Transverse colon (tissue), 4 donors: Measurements from ENCODE around the gene DNAJB1. TPM values are rescaled to one million over a fixed set of nuclear protein-coding genes. Genes with fewer than 3 reads are reported as not detected.

Source experiments
- DNase-seq: peaks from one replicate; pipeline ENCODE4 v3.0.0-alpha.2; 2019
- H3K27ac ChIP-seq, 4 donors: fragments of 200-600 bp; sonication (generic); 2 replicates each; pipeline ENCODE4 v1.5.1; 2016 to 2018; ENCODE audit warnings: inconsistent platforms in 4 of 4
- H3K27me3 ChIP-seq: fragments of 200-600 bp; sonication (generic); 2 replicates; pipeline ENCODE4 v1.5.1; 2017; ENCODE audit warnings: inconsistent platforms
- H3K36me3 ChIP-seq, 4 donors: fragments of 200-600 bp; sonication (generic); 2 replicates each; pipeline ENCODE4 v1.5.1; 2017 to 2019; ENCODE audit warnings: inconsistent platforms in 4 of 4
- H3K4me1 ChIP-seq, 4 donors: fragments of 200-600 bp; sonication (generic); 2 replicates each; pipeline ENCODE4 v1.5.1; 2017 to 2020; ENCODE audit warnings: inconsistent platforms in 4 of 4
- H3K4me3 ChIP-seq, 4 donors: fragments of 200-600 bp; sonication (generic); 1 replicate in 1 of 4; 2 replicates in 3 of 4; pipeline versions ENCODE4 v1.5.1 to v1.6.1; 2017 to 2019; ENCODE audit warnings: inconsistent platforms in 4 of 4
- H3K9me3 ChIP-seq, 2 donors: fragments of 200-600 bp; sonication (generic); 2 replicates each; pipeline ENCODE4 v1.5.1; 2017 to 2019; ENCODE audit warnings: inconsistent platforms in 2 of 2
- CTCF ChIP-seq, 5 experiments: fragments of 200-600 bp in 3 of 5; fragments of 450-650 bp in 2 of 5; sonication (generic) in 3 of 5; IDR thresholded peaks; 1 replicate in 2 of 5; 2 replicates in 3 of 5; pipeline ENCODE4 v1.5.1; 2016 to 2017; ENCODE audit warnings: antibody characterized with exemption in 5 of 5, inconsistent platforms in 3 of 5, mild to moderate bottlenecking in 2 of 5, moderate library complexity in 1 of 5
- EP300 ChIP-seq: sonication (generic); formaldehyde crosslinking; IDR thresholded peaks from one replicate; pipeline ENCODE4 v1.6.1; 2017; ENCODE audit warnings: antibody characterized with exemption, low read depth
- POLR2A ChIP-seq: fragments of 450-650 bp; IDR thresholded peaks from one replicate; pipeline ENCODE4 v1.6.1; 2016; ENCODE audit warnings: antibody characterized with exemption, mild to moderate bottlenecking, moderate library complexity
- POLR2AphosphoS5 ChIP-seq, 3 donors: sonication (generic); formaldehyde crosslinking; IDR thresholded peaks; one replicate each; pipeline ENCODE4 v1.6.1; 2016; ENCODE audit warnings: antibody characterized with exemption in 3 of 3
- WGBS, 2 donors: methylation state at CpG; one replicate each; pipeline ENCODE4 v1.1.5; 2018; ENCODE audit warnings: low coverage in 1 of 2; 5-methylcytosine and 5-hydroxymethylcytosine counted together
- in situ Hi-C, 4 donors: fragments of 200-750 bp; cut with MboI; loops; one replicate each; pipeline versions ENCODE4 v1.15.0 to v1.15.1; 2017; ENCODE audit warnings: low sequenced_read_pairs in 3 of 4, low pct_ligation_motif_present in 1 of 4, low pct_unique_long_range_greater_than_20kb in 1 of 4
- intact Hi-C: fragments of 100-400 bp; cut with DNase I; formaldehyde crosslinking; loops from one replicate; pipeline ENCODE4 v1.15.1; 2023; ENCODE audit warnings: low total_unique reads
- total RNA-seq, 4 donors: library from RNA; depleted of rRNA; stranded (reverse); fragments of >200 nt; gene quantifications; one replicate each; pipeline ENCODE4 v1.1.0, GENCODE V29; 2016

The DNAJB1 gene
- total RNA-seq, result 100 to 1,000 TPM in 2 of 4 donors, 10 to 100 TPM in 2; 20.3 to 111 (median 93.8) TPM

GRCh38 chr19:14517840-14518505 lies at the start of gene DNAJB1:
Gene DNAJB1 (minus strand): TSS chr19:14518397. CDS start chr19:14518349, 48 bp downstream.
- DNase-seq, result peak; percentile 88
- peaks cover 0 to 25% (median 13%) of the 10 kb centered on the region in 4 donors for H3K36me3 ChIP-seq
- H3K27me3 ChIP-seq, result no peaks in the 10 kb centered on the region
- H3K4me1 ChIP-seq, result peaks cover 24 to 65% (median 37%) of the 10 kb centered on the region in 4 donors
- in situ Hi-C loops, result no loop called here
- TF ChIP-seq CTCF (IDR thresholded peaks at IDR 0.05) (peak in 1 of 5 experiments; percentile 13), POLR2AphosphoS5 (IDR thresholded peaks at IDR 0.05) (peak; percentile 97 to 99 (median 98)), EP300 (no peak), POLR2A (peak; percentile 99)
- intact Hi-C loops, result loop anchor here (10.0 kb wide), 1 partner anchor 1363 kb away; the partner anchor contains the start of genes IER2 and STX10
- peak within 1 kb of the TSS; percentile 98 to 100 (median 100) for H3K27ac ChIP-seq
- no peaks in the 10 kb centered on the region for H3K9me3 ChIP-seq
- peak within 1 kb of the TSS; percentile 64 to 99 (median 94) for H3K4me3 ChIP-seq
- 0% methylated on average over 17 of the region's 82 CpGs; no CpG with 5 or more reads in 1 of the 2 donors for WGBS, 2 donors

- peaks cover 12 to 32% (median 22%) of the 10 kb centered on the region in 4 donors for H3K4me1 ChIP-seq
- H3K9me3 ChIP-seq, result no peaks in the 10 kb centered on the region
- intact Hi-C loops, result no loop called here
- H3K4me3 ChIP-seq, result no peak overlapping the region
- in situ Hi-C loops, result loop anchor here in 1 of 4 donors (25.0 kb wide), 1 partner anchor 320 kb away; the partner anchor contains the start of gene OR7A17
- WGBS, 2 donors, result 76 to 79% methylated on average over 5 to 11 of the region's 11 CpGs
- no peak for TF ChIP-seq EP300
- no peak for TF ChIP-seq POLR2A
- no peak for TF ChIP-seq POLR2AphosphoS5 (IDR thresholded peaks at IDR 0.05)
- TF ChIP-seq CTCF (IDR thresholded peaks at IDR 0.05), result no peak
- no peak overlapping the region for H3K27ac ChIP-seq
- no peaks in the 10 kb centered on the region for H3K27me3 ChIP-seq
- H3K36me3 ChIP-seq, result peaks cover 0 to 15% (median 3%) of the 10 kb centered on the region in 4 donors
- DNase-seq, result no peak
Observed at GRCh38 chr19:14567079-14567478, 48.9 kb upstream of the DNAJB1 start.

- in situ Hi-C loops, result loop anchor here in 1 of 4 donors (25.0 kb wide), 1 partner anchor 321 kb away; the partner anchor contains the start of gene OR7A17
- TF ChIP-seq EP300, result no peak
- TF ChIP-seq POLR2AphosphoS5 (IDR thresholded peaks at IDR 0.05), result no peak
- TF ChIP-seq POLR2A, result no peak
- no peak for TF ChIP-seq CTCF (IDR thresholded peaks at IDR 0.05)
- intact Hi-C loops, result no loop called here
- WGBS, 2 donors, result 77% methylated on average over 8 of the region's 18 CpGs; no CpG with 5 or more reads in 1 of the 2 donors
- no peak overlapping the region for H3K27ac ChIP-seq
- no peaks in the 10 kb centered on the region for H3K27me3 ChIP-seq
- peaks cover 12 to 31% (median 22%) of the 10 kb centered on the region in 4 donors for H3K4me1 ChIP-seq
- H3K9me3 ChIP-seq, result no peaks in the 10 kb centered on the region
- peaks cover 0 to 15% (median 3%) of the 10 kb centered on the region in 4 donors for H3K36me3 ChIP-seq
- DNase-seq, result no peak
- no peak overlapping the region for H3K4me3 ChIP-seq
Observed at GRCh38 chr19:14566712-14567077, 48.5 kb upstream of the DNAJB1 start.
